BE2C (cell line): ENCODE measurements around the gene C1QTNF6.

Source experiments
- DNase-seq: peaks from one replicate; pipeline ENCODE4 v3.0.0-alpha.2; 2020
- H3K27me3 ChIP-seq: fragments of 250-450 bp; sonication (Bioruptor Pico); 2 replicates; pipeline ENCODE4 v1.5.1; 2020; ENCODE audit warnings: mild to moderate bottlenecking
- H3K36me3 ChIP-seq: fragments of 250-450 bp; sonication (Bioruptor Pico); 2 replicates; pipeline ENCODE4 v1.5.1; 2020; ENCODE audit warnings: mild to moderate bottlenecking
- H3K4me1 ChIP-seq: fragments of 250-450 bp; sonication (Bioruptor Pico); 2 replicates; pipeline ENCODE4 v1.5.1; 2020
- H3K4me3 ChIP-seq: 2 replicates; pipeline ENCODE4 v1.5.1; 2011; ENCODE audit warnings: low read depth, low read length
- H3K9me3 ChIP-seq: fragments of 250-450 bp; sonication (Bioruptor Pico); 2 replicates; pipeline ENCODE4 v1.5.1; 2020
- CTCF ChIP-seq: IDR thresholded peaks from 2 replicates; pipeline ENCODE4 v1.5.1; 2012; ENCODE audit warnings: mild to moderate bottlenecking, low read depth, low read length

The C1QTNF6 gene

GRCh38 chr22:37141476-37141875 lies 46.6 kb downstream of the C1QTNF6 start:
- Histone ChIP-seq H3K4me3 (no peak overlapping the region), H3K4me1 (no peaks in the 10 kb centered on the region), H3K27me3 (no peaks in the 10 kb centered on the region), H3K9me3 (no peaks in the 10 kb centered on the region), H3K36me3 (no peaks in the 10 kb centered on the region)
- DNase-seq: no peak
- no peak for TF ChIP-seq CTCF

- Histone ChIP-seq H3K36me3 (no peaks in the 10 kb centered on the region), H3K9me3 (no peaks in the 10 kb centered on the region), H3K27me3 (no peaks in the 10 kb centered on the region), H3K4me1 (no peaks in the 10 kb centered on the region), H3K4me3 (no peak overlapping the region)
- DNase-seq: no peak
- TF ChIP-seq CTCF: no peak
These were observed 47.2 kb downstream of the C1QTNF6 start for GRCh38 chr22:37140686-37141323.

GRCh38 chr22:37139762-37140161 lies 48.3 kb downstream of the C1QTNF6 start:
- Histone ChIP-seq H3K9me3 (no peaks in the 10 kb centered on the region), H3K4me1 (no peaks in the 10 kb centered on the region), H3K4me3 (no peak overlapping the region), H3K27me3 (no peaks in the 10 kb centered on the region), H3K36me3 (no peaks in the 10 kb centered on the region)
- no peak for TF ChIP-seq CTCF
- no peak for DNase-seq

GRCh38 chr22:37138849-37139561 lies 49.0 kb downstream of the C1QTNF6 start:
- Histone ChIP-seq H3K4me1 (no peaks in the 10 kb centered on the region), H3K9me3 (no peaks in the 10 kb centered on the region), H3K27me3 (no peaks in the 10 kb centered on the region), H3K4me3 (no peak overlapping the region), H3K36me3 (no peaks in the 10 kb centered on the region)
- TF ChIP-seq CTCF: no peak
- no peak for DNase-seq

- Histone ChIP-seq H3K27me3 (no peaks in the 10 kb centered on the region), H3K4me3 (no peak overlapping the region), H3K4me1 (no peaks in the 10 kb centered on the region), H3K36me3 (no peaks in the 10 kb centered on the region), H3K9me3 (no peaks in the 10 kb centered on the region)
- DNase-seq: no peak
- no peak for TF ChIP-seq CTCF
These were observed 50.0 kb downstream of the C1QTNF6 start for GRCh38 chr22:37137903-37138665.
